NCI-H510A treated with DMSO at 0.1 percent for 48 hours (cell line): ENCODE results near the gene IVD.
"Not testable (repeated sequence)": the region's sequence is repeated elsewhere in the genome, so short reads cannot be mapped to it uniquely, and the experiment has no call there.

Experiments used
- DNase-seq: peaks from one replicate; lab custom pipeline; 2025; lab: John Stamatoyannopoulos, UW

Gene IVD

DNA sequence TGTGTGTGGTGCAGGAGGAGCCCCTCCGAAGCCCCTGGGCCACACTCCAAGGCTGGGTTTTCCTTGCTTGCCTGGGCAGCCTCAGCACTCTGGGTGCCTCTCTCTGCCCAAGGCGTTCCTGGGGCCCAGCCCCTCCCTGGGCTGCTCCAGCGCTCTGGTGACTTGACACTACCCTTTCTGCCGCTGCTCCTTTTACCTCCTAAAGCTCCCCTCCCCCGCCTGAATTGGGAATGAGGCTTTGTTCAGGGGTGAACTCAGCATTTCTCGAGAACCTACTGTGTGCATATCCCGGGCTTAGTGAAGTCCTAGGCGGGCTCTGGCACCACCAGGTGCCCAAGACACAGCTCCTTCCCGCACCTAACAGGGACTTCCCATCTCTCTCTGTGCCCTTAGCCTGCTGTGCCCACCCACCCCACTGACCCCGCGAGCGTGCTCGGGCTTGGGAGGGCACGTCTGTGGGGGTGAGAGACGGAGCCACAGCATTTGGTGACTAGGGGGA, 33.9 kb downstream of the IVD start:
- peak; percentile 17 for DNase-seq

DNA sequence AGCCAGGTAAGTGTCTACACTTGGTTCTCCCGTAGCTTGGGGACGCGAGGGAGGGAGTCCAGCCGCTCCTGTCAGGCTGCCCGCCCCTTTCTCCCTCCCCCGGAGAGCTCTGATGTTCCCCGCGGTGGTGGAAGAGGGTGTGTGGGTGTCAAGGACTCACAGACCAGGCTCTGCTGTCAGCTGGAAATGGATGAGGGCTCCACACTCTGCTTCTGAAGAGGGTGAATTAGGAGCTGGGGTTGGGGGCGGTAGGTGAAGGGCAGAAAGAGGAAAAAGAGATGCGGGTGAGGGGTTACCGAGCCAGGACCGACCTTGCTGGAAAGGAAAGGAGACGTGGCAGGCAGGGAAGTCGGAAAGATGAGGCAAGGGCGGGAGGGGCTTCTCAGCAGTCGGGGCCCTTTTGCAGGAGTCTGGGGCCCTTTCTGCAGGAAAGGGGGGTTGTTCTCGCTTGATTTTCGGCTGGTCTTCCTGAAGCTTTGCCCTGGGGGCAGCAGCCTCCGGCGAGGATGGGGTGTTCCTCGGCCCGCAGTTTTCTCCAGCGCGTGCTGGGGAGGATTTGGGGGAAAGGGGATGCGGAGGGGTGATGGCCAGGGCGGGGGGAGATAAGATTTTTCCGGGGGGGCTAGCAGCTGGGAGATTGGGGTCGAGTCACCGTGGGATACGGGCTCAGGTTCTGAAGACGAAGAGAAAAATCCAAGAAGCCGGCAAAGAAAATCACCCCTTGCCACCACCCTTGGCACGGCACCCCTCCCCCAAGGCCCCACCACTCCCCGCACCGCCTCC, 34.6 kb downstream of the IVD start:
- peak; percentile 24 for DNase-seq

DNA sequence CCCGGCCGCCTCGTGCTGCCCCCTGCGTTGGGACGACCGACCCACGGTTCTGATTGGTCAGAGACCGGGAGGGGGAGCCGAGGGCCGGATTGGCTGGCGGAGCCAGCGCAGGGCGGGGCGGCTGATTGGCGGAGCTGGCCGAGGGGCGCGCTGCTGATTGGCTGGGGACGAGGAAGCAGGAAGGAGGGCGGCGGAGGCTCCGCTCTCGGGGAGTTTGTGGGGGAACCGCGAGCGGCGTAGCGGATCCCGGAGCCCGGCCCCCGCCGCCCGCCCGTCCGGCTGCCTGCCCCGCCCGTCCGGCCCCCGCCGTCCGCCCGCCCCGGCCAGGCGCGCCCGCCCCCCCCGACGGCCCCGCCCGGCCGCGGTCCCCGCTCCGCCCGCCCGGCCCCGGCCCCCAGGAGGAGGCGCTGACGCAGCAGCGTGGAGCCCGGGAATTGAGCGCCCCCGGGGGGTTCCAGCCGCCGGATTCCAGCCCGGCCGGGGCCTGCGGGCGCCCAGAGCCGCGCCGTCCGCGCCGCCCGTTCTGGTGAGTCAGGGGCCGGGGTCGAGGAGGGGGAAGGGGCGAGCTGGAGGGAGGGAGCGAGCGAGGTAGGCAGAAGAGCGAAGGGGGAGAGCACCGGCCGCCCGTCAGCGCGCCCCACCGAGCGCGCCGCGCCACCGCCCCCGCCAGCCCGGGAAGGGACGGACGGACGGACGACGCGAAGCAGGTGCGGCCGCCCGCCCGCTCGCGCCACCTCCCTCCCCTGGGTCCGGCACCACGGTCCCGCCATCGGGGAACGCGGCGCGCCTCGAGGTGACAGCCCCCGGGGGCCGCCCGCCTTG, 35.4 kb downstream of the IVD start, which contains the start of gene BAHD1:
TSS of gene BAHD1 (plus strand) at position 211 of the 822 bp plus-strand sequence. CDS start 17,512 bp downstream, outside the sequence.
- DNase-seq: peak; percentile 75

DNA sequence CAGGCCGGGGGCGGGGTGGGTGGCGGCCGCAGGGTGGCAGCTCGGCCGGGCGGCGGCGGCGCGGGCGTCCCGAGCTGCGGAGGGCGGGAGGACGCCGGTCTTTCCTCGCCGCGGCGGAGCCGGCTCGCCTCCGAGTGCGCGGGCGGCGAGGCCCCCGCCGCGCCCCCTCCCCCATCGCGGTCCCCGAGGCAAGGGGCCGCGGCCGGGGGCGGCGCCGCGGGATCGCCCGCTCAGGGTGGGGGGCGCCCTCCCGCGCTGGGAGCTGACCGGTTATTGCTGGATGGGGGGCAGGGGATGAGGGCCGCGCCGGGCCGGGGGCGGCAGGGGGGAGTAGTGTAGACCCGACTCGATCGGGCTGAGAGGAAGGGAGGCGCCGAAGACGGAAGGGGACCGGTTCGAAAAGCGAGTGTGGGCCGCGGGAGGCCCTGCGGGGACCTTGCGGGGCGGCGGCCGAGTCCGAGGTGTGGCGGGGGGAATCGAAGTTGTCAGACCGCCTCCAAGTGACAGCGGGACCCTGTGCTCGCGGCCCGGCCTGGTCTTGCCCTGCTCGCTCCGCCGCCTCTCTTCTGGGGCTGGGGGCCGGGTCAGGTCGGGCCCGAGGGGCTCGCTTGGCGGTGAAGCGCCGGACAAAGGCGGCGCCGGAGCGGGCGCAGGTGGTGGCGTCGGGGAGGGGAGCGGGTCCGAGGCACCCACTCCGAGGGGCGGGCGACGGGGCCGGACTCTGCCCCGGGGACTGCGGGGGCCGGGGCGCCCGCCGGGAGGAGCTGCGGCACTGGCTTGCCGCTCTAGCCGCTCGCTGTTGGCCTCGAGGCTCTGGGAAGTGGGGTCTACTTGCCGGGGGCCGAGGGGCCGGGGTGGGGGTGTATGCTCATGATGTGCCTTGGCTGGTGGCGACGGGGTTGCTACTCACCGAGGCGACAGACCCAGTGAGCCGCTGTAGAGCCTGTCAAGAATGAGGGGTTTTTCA, 36.3 kb downstream of the IVD start:
- DNase-seq: no peak

GRCh38 chr15:40443255-40443654, 37.7 kb downstream of the IVD start:
- DNase-seq: no peak

- DNase-seq: no peak
Observed at GRCh38 chr15:40443846-40444245, 38.3 kb downstream of the IVD start.

DNA sequence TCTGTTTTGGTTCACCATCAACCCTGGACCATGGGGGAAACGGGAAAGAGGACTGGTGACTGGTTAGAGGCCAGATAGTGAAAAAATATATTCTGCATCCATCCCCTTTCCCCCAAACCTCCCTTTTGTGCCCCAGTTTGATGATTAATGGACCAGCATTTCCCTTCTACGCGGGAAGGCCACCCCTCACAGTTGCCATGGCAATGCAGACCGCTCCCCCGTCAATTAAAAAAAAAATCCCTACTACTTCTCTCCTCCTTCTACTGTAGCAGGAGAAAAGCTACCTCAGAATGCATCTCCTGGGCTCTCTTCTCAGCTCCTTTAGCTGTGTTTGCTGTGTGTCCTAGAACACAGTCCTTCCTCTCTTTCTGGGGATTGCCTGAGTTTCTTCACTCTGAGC, 39.1 kb downstream of the IVD start:
- DNase-seq: no peak

- no peak for DNase-seq
Observed at GRCh38 chr15:40445421-40445922, 39.9 kb downstream of the IVD start.

- no peak for DNase-seq
Observed at GRCh38 chr15:40446144-40446543, 40.5 kb downstream of the IVD start.

DNA sequence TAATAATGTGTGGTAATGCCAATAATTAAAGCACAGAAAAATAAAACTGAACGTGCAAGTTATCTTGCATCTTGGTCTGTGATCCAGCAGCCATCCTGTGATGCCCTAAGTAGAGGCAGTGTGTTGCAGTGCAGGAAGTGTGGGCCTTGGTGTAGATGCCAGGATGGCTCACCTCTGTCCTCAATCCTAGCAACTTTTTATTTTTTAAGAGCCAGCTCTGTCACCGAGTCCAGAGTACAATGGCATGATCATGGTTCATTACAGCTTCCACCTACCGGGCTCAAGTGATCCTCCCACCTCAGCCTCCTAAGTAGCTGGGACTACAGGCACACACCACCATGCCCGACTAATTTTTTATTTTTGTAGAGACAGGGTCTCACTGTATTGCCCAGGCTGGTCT, 42.8 kb downstream of the IVD start:
- DNase-seq: no peak

- DNase-seq: no peak
Observed at GRCh38 chr15:40449275-40449674, 43.7 kb downstream of the IVD start.

DNA sequence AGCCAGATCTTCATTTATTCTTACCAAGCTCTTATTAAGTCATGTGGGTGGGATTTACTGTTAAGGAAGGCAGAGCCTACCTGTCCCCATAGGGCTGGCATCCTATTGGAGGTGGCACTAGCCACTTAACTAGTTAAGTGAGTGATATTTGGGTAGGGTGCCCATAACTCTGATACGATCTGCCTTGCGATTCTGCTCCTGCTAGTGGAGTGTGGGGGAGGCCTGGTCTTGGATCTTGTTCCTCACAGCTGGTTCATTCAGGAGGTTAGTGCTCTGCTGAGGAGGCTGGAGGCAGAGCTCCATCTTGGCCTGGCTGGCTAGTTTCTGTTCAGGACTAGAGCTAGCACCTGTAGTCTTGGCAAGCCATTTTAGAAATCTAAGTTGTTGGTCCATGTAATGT, 44.5 kb downstream of the IVD start:
- no peak for DNase-seq

DNA sequence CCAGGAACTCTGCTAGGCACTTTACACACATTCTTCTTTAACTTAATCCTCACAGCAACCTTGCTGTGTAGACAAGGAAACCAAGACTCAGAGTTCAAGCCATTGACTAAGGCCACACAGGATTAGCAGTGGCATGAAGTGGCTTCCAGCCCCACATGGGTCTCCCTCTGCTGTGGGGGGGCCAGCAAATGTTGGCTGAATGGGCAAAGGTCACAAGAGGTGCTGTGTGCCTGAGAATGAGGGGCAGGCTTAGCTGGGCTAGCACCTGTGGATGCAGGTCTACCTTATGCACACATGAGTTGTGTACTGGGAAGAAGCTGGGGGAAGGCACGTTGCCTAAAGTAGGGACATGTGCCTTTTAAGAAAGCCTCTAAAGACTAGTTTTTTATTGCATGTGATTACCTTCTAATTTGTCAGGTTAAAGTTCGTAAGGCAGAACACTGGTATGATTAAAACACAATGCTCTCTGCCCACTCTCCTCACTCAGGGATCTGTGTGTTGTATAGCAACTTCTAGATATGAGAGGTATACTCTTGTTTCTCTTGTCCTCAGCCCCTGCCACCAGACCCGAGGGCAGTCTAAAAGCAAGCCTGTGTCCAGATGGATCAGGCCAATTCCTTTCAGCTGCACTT, 46.0 kb downstream of the IVD start:
- DNase-seq: no peak

- no peak for DNase-seq
Observed at GRCh38 chr15:40452296-40453090, 46.9 kb downstream of the IVD start.

DNA sequence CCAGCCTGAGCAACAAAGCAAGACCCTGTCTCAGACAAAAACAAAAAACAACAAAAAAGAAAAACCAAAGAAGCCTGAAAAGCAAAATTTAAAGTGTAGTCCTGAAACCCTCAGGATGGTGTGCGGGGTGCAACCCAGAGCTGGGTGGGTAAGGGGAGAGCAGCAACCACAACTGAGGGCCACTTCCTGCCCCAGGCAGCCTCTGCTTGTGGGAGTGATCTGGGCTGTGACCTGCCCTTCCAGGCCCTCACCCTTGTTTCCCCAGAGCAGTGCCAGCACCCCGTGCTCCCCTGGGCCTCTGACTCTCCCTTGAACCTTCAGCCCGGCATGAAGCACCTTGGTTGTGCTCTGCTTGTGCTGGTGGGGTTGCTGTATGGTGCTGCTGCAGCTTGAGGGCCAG, 48.3 kb downstream of the IVD start:
- DNase-seq: not testable (repeated sequence)

DNA sequence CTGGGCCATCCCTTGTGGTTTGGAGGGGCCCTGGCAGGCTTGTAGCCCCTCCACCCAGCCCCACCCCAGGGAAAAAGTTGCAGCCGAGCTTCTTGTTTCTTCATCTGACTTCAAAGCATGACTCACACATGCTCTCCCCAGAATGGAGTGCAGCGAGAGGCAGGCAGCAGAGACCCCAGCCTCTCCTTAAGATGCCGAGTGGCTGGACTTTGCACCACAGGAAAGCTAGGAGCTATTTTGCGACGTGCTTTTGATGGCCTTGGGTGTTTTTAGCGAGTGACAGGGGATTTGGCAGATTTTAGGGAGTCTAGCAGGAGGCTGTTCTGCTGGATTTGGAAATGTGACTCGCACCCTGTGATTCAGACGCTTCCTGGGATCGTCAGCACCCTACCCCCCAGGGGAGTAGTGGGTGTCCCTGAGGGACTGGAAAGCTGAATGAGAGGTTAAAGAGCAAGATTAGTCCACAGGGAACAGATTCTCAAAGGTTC, 49.4 kb downstream of the IVD start:
- no peak for DNase-seq

GRCh38 chr15:40456299-40456712, 50.7 kb downstream of the IVD start:
- DNase-seq: no peak

GRCh38 chr15:40456738-40457137, 51.1 kb downstream of the IVD start:
- no peak for DNase-seq

DNA sequence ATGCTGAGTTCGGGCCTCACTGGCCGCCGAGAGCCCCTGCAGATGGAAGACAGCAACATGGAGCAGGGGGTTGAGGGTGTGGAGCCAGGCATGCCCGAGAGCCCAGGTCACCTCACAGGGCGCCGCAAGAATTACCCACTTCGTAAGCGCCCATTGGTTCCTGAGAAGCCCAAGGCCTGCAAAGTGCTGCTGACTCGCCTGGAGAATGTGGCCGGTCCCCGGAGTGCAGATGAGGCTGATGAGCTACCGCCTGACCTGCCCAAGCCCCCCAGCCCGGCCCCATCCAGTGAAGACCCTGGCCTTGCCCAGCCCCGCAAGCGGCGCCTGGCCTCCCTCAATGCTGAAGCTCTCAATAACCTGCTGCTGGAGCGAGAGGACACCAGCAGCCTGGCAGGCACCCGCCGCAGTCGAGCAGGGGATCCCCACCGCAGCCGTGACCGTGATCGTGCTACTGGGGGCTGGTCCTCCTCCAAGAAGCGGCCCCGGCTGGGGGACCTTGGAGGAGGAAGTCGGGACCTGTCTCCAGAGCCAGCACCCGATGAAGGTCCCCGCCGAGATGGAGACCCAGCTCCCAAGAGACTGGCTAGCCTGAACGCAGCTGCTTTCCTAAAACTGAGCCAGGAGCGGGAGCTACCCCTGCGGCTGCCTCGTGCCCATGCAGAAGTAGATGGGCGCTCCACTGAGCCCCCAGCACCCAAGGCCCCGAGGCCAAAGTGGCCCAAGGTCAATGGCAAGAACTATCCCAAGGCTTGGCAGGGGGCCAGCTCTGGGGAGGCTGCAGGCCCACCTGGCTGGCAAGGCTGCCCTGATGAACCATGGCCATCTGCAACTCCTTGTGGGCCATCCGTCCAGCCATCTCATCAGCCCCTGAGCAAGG, 53.1 kb downstream of the IVD start:
- DNase-seq: no peak
